Stimulated activated CD8-positive, alpha-beta memory T cell treated with anti-CD3 and anti-CD28 coated beads, Interleukin-7, amount 100 ng/mL, for 1 hour (primary cell): Measurements from ENCODE around the gene WFDC1.
A peak's percentile ranks its signal among the peaks of the same experiment; 100 is the strongest.

Experiments
- DNase-seq, 2 donors: peaks; one replicate each; pipeline ENCODE4 v3.0.0-alpha.2; 2020; ENCODE audit warnings: low read depth in 2 of 2

WFDC1 gene

GRCh38 chr16:84272740-84273320 is 21.8 kb upstream of the WFDC1 start:
- DNase-seq: no peak

GRCh38 chr16:84274515-84274914 is 20.2 kb upstream of the WFDC1 start:
- no peak for DNase-seq

DNA sequence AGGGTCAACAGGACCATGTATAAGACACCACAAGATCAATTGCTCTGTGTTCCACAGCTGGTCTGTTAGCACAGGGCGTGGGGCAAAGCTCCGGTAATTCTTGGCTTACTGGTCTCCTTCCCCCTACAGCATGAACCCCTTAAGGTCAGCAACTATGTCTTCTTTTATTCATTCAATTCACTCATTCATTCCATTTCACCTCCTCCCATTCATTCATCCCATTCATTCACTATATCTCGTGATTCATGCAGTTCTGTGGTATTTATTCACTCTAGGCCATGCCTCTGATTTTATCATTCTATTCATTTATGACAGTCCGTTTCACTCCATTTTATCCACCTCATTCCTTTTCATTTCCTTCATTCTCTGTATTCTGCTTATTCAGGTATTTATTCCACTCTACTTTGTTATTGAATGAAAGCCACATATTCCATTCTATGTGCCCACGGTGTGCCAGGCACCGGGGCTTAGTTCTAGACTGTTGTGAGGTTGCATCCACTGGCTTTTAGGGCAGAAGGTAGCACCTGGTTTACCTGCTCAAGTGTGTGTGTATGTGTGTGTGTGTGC is 19.0 kb upstream of the WFDC1 start:
- no peak for DNase-seq

DNA sequence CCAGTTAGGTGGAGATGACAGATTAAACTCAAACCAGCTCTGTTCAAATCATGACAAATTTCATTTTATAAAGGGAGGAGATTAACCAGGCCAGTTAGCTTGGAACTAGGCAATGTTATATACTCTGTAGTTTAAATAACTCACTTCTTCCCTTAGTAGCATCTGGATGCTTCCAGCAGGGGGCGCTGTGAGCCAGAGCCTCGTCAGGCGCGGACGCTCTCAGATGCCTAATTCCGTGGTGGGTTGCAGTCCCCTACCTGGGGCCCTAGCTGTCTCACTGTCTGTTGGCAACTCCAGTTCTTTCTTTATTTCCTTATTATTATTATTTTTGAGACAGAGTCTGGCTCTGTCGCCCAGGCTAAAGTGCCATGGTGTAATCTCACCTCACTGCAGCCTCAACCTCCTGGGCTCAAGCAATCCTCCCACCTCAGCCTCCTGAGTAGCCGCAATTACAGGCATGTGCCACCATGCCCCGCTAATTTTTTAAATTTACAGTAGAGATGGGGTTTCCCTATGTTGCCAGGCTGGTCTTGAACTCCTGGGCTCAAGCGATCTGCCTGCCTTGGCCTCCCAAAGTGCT is 17.3 kb upstream of the WFDC1 start:
- DNase-seq: peak; percentile 31 to 49

DNA sequence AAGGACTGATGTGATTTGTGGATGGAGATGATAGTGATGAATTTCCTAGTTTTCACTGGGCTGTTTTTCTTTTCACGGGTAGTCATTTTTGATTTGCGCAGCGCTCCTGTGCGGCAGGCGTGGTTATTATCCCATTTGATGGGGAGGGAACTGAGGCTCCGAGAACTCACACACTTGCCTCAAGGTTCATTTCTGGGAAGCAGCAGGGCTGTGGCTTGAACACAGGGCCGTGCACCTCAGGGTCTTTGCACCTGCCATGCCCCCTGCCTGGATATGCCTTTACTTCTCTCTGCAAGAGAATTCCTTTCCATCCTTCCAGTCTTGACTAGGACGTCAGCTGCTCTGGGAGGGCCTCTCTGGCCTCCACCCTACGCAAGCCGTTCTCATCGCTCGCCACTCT is 16.3 kb upstream of the WFDC1 start:
- DNase-seq: no peak

- no peak for DNase-seq
These were observed 15.7 kb upstream of the WFDC1 start for GRCh38 chr16:84278968-84279367.

- no peak for DNase-seq
These were observed 14.8 kb upstream of the WFDC1 start for GRCh38 chr16:84279881-84280280.

- no peak for DNase-seq
These were observed 13.6 kb upstream of the WFDC1 start for GRCh38 chr16:84281074-84281473.

DNA sequence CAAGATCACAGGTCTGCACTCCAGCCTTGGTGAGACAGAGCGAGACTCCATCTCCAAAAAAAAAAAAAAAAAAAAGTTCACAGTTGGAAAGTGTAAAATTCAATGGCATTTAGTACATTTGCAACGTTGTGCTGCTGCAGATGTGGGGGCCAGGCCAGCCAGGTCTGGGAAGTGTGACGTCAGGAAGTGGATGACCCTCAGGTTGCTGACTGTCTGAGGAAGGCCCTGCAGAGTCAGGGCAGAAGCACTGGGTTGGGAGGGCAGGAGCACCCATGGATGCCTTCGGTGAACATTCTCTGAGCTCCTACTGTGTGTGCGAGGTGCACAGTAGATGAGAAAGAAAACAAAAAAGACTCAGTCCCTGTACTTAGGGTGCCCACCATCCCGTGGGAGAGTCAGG is 12.1 kb upstream of the WFDC1 start:
- no peak for DNase-seq

DNA sequence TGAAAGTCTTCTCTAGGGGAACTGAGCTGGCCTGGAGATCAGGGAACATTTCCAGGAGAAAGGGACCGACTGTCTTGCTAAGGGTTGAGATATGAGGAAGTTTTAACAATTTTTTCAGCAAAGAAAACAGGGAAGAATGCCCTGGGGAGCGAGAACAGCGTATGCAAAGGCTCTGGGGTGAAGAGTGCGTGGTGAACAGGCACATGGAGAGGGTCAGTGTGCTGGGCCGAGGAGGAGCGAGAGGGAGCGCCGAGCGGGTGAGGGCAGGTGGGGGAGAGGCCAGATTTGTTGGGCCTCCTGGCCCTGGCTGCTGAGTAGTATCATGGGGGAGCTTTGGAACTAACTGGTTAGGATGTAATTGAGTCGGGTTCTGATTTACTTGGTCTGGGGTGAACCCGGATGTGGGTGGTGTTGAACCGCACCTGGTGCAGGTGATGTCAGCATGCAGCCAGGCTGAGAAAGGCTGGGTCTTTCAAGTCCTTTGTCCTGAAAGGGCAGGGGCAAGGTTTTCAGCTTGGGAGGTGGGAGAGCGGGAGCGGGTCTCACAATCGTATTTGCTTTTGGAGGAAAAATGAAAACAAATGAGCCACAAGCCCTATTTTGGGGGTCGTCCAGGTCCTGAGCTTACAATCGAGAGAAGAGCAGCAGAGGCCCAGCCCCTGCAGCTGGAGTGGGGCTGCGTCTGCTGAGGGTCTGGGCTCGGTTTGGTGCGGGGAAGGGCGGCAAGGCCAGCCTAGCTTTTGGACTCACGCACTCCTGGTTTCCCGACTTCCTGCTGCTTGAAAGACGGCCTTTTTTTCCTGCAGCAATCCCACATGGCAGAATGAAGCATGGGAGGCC is 11.1 kb upstream of the WFDC1 start:
- no peak for DNase-seq

DNA sequence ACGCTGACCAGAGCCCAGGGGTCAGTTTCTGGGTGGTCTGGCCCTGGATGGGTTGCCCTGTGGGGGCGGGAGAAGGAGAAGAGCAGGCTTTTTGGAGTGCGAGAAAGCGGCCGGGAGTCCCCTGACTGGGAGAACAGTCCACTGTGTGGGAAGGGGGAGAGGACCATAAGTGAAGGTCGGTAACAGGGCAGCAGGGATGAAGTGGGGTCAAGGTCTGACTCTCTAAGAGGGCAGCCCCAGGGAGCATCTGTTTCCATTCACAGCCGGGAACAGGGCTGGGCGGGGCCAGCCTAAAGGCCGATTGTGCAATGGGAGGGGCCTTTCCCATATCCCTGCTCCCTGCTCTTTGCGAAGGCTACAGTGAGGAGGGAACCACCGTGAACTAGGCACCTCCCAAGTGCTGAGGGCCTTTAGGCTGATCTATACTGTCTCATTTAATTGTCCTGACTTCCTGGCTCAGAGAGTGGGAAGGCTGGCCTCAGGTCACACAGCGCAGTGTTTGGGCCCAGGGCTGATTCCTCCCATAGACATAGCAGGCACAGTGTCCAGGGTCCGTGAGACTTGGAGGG is 10.4 kb upstream of the WFDC1 start:
- no peak for DNase-seq

GRCh38 chr16:84286578-84287240 is 8.0 kb upstream of the WFDC1 start:
- no peak for DNase-seq

- DNase-seq: no peak
These were observed 5.8 kb upstream of the WFDC1 start for GRCh38 chr16:84288902-84289301.

DNA sequence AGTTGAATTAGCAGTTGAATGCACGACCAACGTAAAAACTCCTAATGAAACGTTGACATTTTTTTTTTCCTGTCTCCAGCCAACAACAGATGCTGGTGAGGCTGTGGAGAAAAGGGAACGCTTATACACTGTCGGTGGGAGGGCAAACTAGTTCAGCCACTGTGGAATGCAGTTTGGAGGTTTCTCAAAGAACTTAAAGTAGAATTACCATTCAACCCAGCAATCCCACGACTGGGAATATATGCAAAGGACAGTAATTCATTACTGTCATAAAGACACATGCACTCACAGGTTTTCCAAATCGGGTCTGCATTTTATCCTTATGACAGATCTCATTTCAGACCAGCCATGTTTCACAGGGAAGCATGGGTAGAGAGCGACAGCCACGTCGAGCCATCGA is 3.5 kb upstream of the WFDC1 start:
- no peak for DNase-seq

GRCh38 chr16:84292011-84292410 is 2.7 kb upstream of the WFDC1 start:
- no peak for DNase-seq

DNA sequence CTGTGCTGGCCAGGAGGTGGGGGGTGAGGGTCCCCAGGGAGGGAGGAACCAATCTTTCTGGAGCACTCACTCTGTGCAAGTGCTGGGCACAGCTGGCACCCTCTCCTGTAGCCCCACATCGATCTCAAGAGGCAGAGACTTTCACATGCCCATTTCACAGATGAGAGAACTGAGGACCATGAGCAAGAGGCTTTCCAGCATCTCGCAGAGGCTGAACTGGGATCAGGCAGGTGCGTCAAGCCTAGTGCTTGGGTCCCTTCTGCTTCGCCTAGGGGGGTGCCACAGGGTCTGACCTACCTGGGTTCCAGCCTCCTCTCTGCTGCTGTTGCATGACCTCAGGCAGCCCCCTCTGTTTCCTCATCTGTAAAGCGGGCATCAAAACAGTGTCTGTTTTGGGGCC is 1.3 kb upstream of the WFDC1 start:
- DNase-seq: no peak

DNA sequence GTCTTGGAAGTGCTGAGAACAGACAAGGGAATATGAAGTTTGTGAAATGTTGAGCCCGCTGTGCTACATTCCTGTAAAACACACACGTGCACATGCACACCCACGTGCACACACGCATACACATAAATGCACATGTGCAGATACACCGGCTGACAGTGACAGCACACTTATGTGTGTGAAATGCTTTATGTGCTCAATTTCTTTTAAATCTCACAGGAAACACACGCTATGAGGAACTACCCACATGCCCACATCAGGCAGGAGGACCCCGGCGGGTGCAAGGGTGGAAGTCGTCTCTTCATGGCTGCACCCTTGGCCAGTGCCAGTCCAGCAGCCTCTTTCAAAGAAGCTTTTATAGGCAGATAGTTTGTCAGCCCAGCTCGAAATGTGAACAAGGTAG is 561 bp upstream of the WFDC1 start:
- DNase-seq: no peak

DNA sequence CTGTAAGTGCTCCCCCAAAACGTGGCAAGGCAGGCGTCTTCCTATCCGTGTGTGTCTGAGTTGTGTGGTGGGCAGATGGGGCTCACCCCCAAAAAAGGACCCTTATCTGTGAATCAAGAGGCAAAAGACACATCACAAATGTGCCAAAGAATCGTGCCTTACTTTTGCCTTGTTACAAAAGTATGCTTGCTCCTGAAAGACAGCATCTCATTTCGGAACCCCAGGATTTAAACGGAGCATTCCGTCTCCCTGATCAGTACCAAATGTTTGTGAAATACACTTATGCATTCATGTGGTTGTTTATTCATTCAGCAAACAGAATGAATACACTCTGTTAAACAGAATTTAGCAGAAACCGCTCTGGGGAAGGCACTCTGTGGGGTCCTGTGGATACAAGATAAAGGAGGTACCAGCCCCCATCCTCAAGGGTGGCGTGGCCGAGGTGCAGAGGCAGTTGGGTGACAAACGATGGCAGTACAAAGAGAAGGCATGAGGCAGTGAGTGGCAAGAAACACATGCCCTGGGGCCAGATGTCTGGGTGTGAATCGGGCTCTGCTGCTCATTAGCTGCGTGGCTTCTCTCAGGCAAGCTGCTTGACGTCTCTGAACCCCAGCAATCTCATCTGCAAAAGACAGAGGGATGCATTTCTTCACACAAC is 654 bp downstream of the WFDC1 start:
- no peak for DNase-seq

GRCh38 chr16:84298376-84298899 is 3.8 kb downstream of the WFDC1 start:
- no peak for DNase-seq

DNA sequence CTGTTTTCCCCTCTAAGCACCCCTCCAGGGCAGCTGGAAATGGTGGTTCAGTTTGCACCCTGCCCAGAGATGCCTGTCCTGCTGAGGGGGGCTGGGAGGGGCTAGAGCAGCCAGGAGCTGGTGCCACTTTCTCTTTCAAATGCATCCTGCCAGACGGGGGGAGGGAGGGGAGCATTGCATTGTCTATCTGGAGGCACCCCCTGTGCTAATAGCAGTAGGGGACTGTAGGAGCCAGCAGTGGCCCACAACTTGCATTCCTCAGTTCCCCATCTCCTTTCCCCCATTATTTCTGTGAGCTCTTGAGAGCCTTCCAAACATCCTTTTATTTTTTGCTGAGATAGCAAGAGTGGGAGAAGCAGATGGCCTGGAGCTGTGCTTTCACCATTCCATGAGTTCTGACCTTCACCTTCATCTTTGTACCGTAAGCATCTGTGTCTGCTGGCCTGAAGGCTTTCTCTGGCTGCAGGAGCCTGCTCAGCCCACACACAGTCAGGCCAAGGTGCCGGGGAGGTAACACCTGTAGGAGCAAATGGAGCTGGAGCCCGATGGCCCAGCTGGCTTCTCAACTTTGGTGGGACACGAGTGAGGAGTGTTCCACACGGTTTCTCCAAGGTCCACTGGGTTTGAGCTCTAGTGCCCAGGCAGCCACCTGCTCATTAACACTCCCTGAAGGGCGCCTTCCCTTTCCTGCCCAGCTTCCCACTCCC is 5.2 kb downstream of the WFDC1 start:
- DNase-seq: no peak
